GM12891 (cell line): ENCODE results near the gene PLLP.

Experiments
- POLR2A ChIP-seq: IDR thresholded peaks from 2 replicates; pipeline ENCODE4 v1.6.1; 2011; ENCODE audit warnings: low read depth, low read length, control low read depth
- POLR2AphosphoS5 ChIP-seq: IDR thresholded peaks from 2 replicates; pipeline ENCODE4 v1.6.1; 2011; ENCODE audit warnings: low read depth, low read length, control low read depth
- POU2F2 ChIP-seq: IDR thresholded peaks from 2 replicates; pipeline ENCODE4 v1.6.1; 2011; ENCODE audit warnings: low read depth, mild to moderate bottlenecking, control low read depth, low read length, moderate library complexity
- SPI1 ChIP-seq: IDR thresholded peaks from 2 replicates; pipeline ENCODE4 v1.6.1; 2011; ENCODE audit warnings: low read depth, low read length, control low read depth

GRCh38 chr16:57208926-57209325 lies 75.5 kb downstream of the PLLP start:
- TF ChIP-seq POU2F2 (no peak), POLR2AphosphoS5 (no peak), POLR2A (no peak), SPI1 (no peak)
